ENCODE measurements around the gene ZNF605. TPM values are rescaled to one million over a fixed set of nuclear protein-coding genes. Genes with fewer than 3 reads are reported as not detected.
"Not testable (repeated sequence)": the region's sequence is repeated elsewhere in the genome, so short reads cannot be mapped to it uniquely, and the experiment has no call there.

Gene ZNF605
- total RNA-seq, 2 experiments from 2014 or later, result 8.0 to 8.3 TPM

- intact Hi-C loops (cut with DNase I, micrococcal nuclease), result loop anchor here in 1 of 2 experiments (1.0 to 5.0 kb wide), 3 partner anchors 15 to 122 kb away; partner anchors contain the start of gene GOLGA3
Observed at GRCh38 chr12:132888852-132889251, 67.3 kb downstream of the ZNF605 start.

GRCh38 chr12:132887513-132888351 lies 68.4 kb downstream of the ZNF605 start, which contains the start of gene CHFR:
CHFR (minus strand) TSS chr12:132887605; CDS start chr12:132887328, 277 bp downstream.
- peak within 1 kb of the TSS; percentile 100 for H3K27ac Mint-ChIP-seq
- DNase-seq (peak; percentile 98), ATAC-seq (peak; percentile 99)
- peaks cover 21% of the 10 kb centered on the region for H3K4me1 Mint-ChIP-seq
- peaks cover 24% of the 10 kb centered on the region for H3K36me3 Mint-ChIP-seq (ENCODE audit: low read depth)
- ChIA-PET CTCF (interaction anchor here (0.5 to 2.2 kb wide), 5 partner anchors 14 to 101 kb away, joined by 3 to 10 read pairs (median 4); no protein-coding TSS in a partner anchor), POLR2A (interaction anchor here (0.7 kb wide), 1 partner anchor 54 kb away, joined by 3 read pairs; no protein-coding TSS in a partner anchor)
- H3K4me3 Mint-ChIP-seq, result peak within 1 kb of the TSS; percentile 99
- peaks cover 5% of the 10 kb centered on the region for H3K9me3 Mint-ChIP-seq (ENCODE audit: low read depth)
- intact Hi-C loops (cut with DNase I, micrococcal nuclease), result loop anchor here (1.0 to 5.0 kb wide), 14 partner anchors 17 to 294 kb away; partner anchors contain the start of genes GOLGA3 (in 2 of the 2), ZNF140 (in 2 of the 2), ANKLE2 (in 1 of the 2) and PGAM5 (in 1 of the 2)
- no peaks in the 10 kb centered on the region for H3K27me3 Mint-ChIP-seq

More at GRCh38 chr12:132888852-132889251, 67.3 kb downstream of the ZNF605 start:
- DNase-seq, result no peak
- peaks cover 21% of the 10 kb centered on the region for H3K4me1 Mint-ChIP-seq
- no peaks in the 10 kb centered on the region for H3K27me3 Mint-ChIP-seq
- POLR2A ChIA-PET, result no interaction called here
- H3K36me3 Mint-ChIP-seq (ENCODE audit: low read depth), result peaks cover 21% of the 10 kb centered on the region
- CTCF ChIA-PET, result no interaction called here
- peak overlapping the region; percentile 99 for H3K4me3 Mint-ChIP-seq
- peak overlapping the region; percentile 100 for H3K27ac Mint-ChIP-seq
- peaks cover 5% of the 10 kb centered on the region for H3K9me3 Mint-ChIP-seq (ENCODE audit: low read depth)
- no peak for ATAC-seq

- DNase-seq (peak; percentile 37), ATAC-seq (peak; percentile 1)
- H3K27ac Mint-ChIP-seq, result peak overlapping the region; percentile 74
- H3K9me3 Mint-ChIP-seq (ENCODE audit: low read depth), result peaks cover 5% of the 10 kb centered on the region
- ChIA-PET POLR2A (interaction anchor here (0.6 to 0.7 kb wide), 2 partner anchors 27 to 53 kb away, joined by 3 to 6 read pairs; no protein-coding TSS in a partner anchor), CTCF (interaction anchor here (0.5 to 2.2 kb wide), 7 partner anchors 14 to 164 kb away, joined by 3 to 10 read pairs (median 3); no protein-coding TSS in a partner anchor)
- H3K36me3 Mint-ChIP-seq (ENCODE audit: low read depth), result peaks cover 32% of the 10 kb centered on the region
- no peaks in the 10 kb centered on the region for H3K27me3 Mint-ChIP-seq
- peak overlapping the region; percentile 99 for H3K4me3 Mint-ChIP-seq
- peaks cover 27% of the 10 kb centered on the region for H3K4me1 Mint-ChIP-seq
- intact Hi-C loops (cut with DNase I, micrococcal nuclease), result loop anchor here (1.0 to 5.0 kb wide), 14 partner anchors 17 to 294 kb away; partner anchors contain the start of genes GOLGA3 (in 2 of the 2), ZNF140 (in 2 of the 2), ANKLE2 (in 1 of the 2) and PGAM5 (in 1 of the 2)
Observed at GRCh38 chr12:132886529-132887477, 69.3 kb downstream of the ZNF605 start.

- ATAC-seq (no peak), DNase-seq (no peak)
- Mint-ChIP-seq H3K9me3 (ENCODE audit: low read depth) (peaks cover 5% of the 10 kb centered on the region), H3K4me3 (no peak overlapping the region), H3K27me3 (no peaks in the 10 kb centered on the region), H3K4me1 (peaks cover 22% of the 10 kb centered on the region), H3K36me3 (ENCODE audit: low read depth) (peaks cover 40% of the 10 kb centered on the region), H3K27ac (no peak overlapping the region)
- CTCF ChIA-PET, result interaction anchor here (1.1 kb wide), 1 partner anchor 23 kb away, joined by 4 read pairs; no protein-coding TSS in a partner anchor
- POLR2A ChIA-PET, result no interaction called here
- intact Hi-C loops (cut with DNase I, micrococcal nuclease), result no loop called here
Observed at GRCh38 chr12:132881818-132882217, 74.3 kb downstream of the ZNF605 start.

GRCh38 chr12:132874620-132875019 lies 81.5 kb downstream of the ZNF605 start:
- Mint-ChIP-seq H3K4me1 (peaks cover 18% of the 10 kb centered on the region), H3K36me3 (ENCODE audit: low read depth) (peaks cover 35% of the 10 kb centered on the region)
- H3K27me3 Mint-ChIP-seq; H3K9me3 Mint-ChIP-seq (ENCODE audit: low read depth); H3K27ac Mint-ChIP-seq; DNase-seq; POLR2A ChIA-PET; H3K4me3 Mint-ChIP-seq; ATAC-seq; intact Hi-C loops (cut with DNase I, micrococcal nuclease): not testable (repeated sequence)
- CTCF ChIA-PET, result interaction anchor here (0.6 to 1.3 kb wide), 2 partner anchors 30 to 85 kb away, joined by 3 to 4 read pairs; no protein-coding TSS in a partner anchor

GRCh38 chr12:132874175-132874574 lies 81.9 kb downstream of the ZNF605 start:
- no peak for ATAC-seq
- ChIA-PET POLR2A (interaction anchor here (0.7 kb wide), 1 partner anchor 571 kb away, joined by 3 read pairs; no protein-coding TSS in a partner anchor), CTCF (interaction anchor here (0.6 to 1.3 kb wide), 3 partner anchors 31 to 85 kb away, joined by 3 to 4 read pairs (median 4); no protein-coding TSS in a partner anchor)
- Mint-ChIP-seq H3K4me1 (peaks cover 18% of the 10 kb centered on the region), H3K9me3 (ENCODE audit: low read depth) (no peaks in the 10 kb centered on the region), H3K36me3 (ENCODE audit: low read depth) (peaks cover 39% of the 10 kb centered on the region), H3K27me3 (no peaks in the 10 kb centered on the region), H3K4me3 (no peak overlapping the region), H3K27ac (peak overlapping the region; percentile 61)
- intact Hi-C loops (cut with DNase I, micrococcal nuclease), result no loop called here
- no peak for DNase-seq

- ATAC-seq (peak; percentile 50), DNase-seq (peak; percentile 36)
- Mint-ChIP-seq H3K4me1 (peaks cover 18% of the 10 kb centered on the region), H3K9me3 (ENCODE audit: low read depth) (no peaks in the 10 kb centered on the region), H3K4me3 (no peak overlapping the region), H3K27ac (peak overlapping the region; percentile 61), H3K27me3 (no peaks in the 10 kb centered on the region), H3K36me3 (ENCODE audit: low read depth) (peaks cover 41% of the 10 kb centered on the region)
- POLR2A ChIA-PET, result interaction anchor here (0.7 kb wide), 1 partner anchor 571 kb away, joined by 3 read pairs; no protein-coding TSS in a partner anchor
- CTCF ChIA-PET, result interaction anchor here (1.3 kb wide), 2 partner anchors 31 to 35 kb away, joined by 4 read pairs; no protein-coding TSS in a partner anchor
- intact Hi-C loops (cut with DNase I, micrococcal nuclease), result no loop called here
Observed at GRCh38 chr12:132873724-132874123, 82.4 kb downstream of the ZNF605 start.

GRCh38 chr12:132872975-132873421 lies 83.1 kb downstream of the ZNF605 start:
- no peaks in the 10 kb centered on the region for H3K27me3 Mint-ChIP-seq
- H3K9me3 Mint-ChIP-seq (ENCODE audit: low read depth), result no peaks in the 10 kb centered on the region
- H3K27ac Mint-ChIP-seq, result peak overlapping the region; percentile 34
- intact Hi-C loops (cut with DNase I, micrococcal nuclease), result no loop called here
- POLR2A ChIA-PET, result interaction anchor here (0.7 kb wide), 1 partner anchor 105 kb away, joined by 3 read pairs; no protein-coding TSS in a partner anchor
- DNase-seq (peak; percentile 50), ATAC-seq (peak; percentile 74)
- CTCF ChIA-PET, result interaction anchor here (0.7 to 1.3 kb wide), 3 partner anchors 32 to 50 kb away, joined by 3 to 4 read pairs (median 4); no protein-coding TSS in a partner anchor
- peaks cover 19% of the 10 kb centered on the region for H3K4me1 Mint-ChIP-seq
- no peak overlapping the region for H3K4me3 Mint-ChIP-seq
- peaks cover 42% of the 10 kb centered on the region for H3K36me3 Mint-ChIP-seq (ENCODE audit: low read depth)

- H3K4me3 Mint-ChIP-seq, result no peak overlapping the region
- intact Hi-C loops (cut with DNase I, micrococcal nuclease), result no loop called here
Observed at GRCh38 chr12:132872073-132872855, 83.8 kb downstream of the ZNF605 start.

GRCh38 chr12:132869551-132869950 lies 86.6 kb downstream of the ZNF605 start:
- no peak overlapping the region for H3K27ac Mint-ChIP-seq

More at GRCh38 chr12:132872073-132872855, 83.8 kb downstream of the ZNF605 start:
- no peaks in the 10 kb centered on the region for H3K9me3 Mint-ChIP-seq (ENCODE audit: low read depth)
- H3K4me1 Mint-ChIP-seq, result peaks cover 25% of the 10 kb centered on the region
- CTCF ChIA-PET, result interaction anchor here (0.7 kb wide), 1 partner anchor 49 kb away, joined by 3 read pairs; no protein-coding TSS in a partner anchor
- H3K27me3 Mint-ChIP-seq, result no peaks in the 10 kb centered on the region
- H3K27ac Mint-ChIP-seq, result peak overlapping the region; percentile 34
- ATAC-seq (peak; percentile 36), DNase-seq (no peak)
- peaks cover 41% of the 10 kb centered on the region for H3K36me3 Mint-ChIP-seq (ENCODE audit: low read depth)
- POLR2A ChIA-PET, result no interaction called here

More at GRCh38 chr12:132869551-132869950, 86.6 kb downstream of the ZNF605 start:
- DNase-seq (no peak), ATAC-seq (no peak)
- intact Hi-C loops (cut with DNase I, micrococcal nuclease), result no loop called here
- H3K4me3 Mint-ChIP-seq, result no peak overlapping the region
- H3K36me3 Mint-ChIP-seq (ENCODE audit: low read depth), result peaks cover 46% of the 10 kb centered on the region
- peaks cover 38% of the 10 kb centered on the region for H3K4me1 Mint-ChIP-seq
- H3K27me3 Mint-ChIP-seq, result no peaks in the 10 kb centered on the region
- ChIA-PET CTCF (no interaction called here), POLR2A (no interaction called here)
- H3K9me3 Mint-ChIP-seq (ENCODE audit: low read depth), result no peaks in the 10 kb centered on the region

Data from activated CD4-positive, alpha-beta T cell treated with anti-CD3 and anti-CD28 coated beads for 36 hours (primary cell).